Stimulated activated CD4-positive, alpha-beta T cell treated with anti-CD3 and anti-CD28 coated beads, TNF-alpha, amount 100 ng/mL, for 24 hours (primary cell): ENCODE data around the gene FCMR.
"Not testable (repeated sequence)": the region's sequence is repeated elsewhere in the genome, so short reads cannot be mapped to it uniquely, and the experiment has no call there.

Source experiments
- DNase-seq, 3 experiments: peaks; one replicate each; pipeline ENCODE4 v3.0.0-alpha.2; 2020; ENCODE audit warnings: low read depth in 3 of 3

FCMR gene

GRCh38 chr1:206949641-206950040 is 27.9 kb upstream of the FCMR start:
- DNase-seq: no peak

GRCh38 chr1:206949208-206949607 is 27.5 kb upstream of the FCMR start:
- DNase-seq: no peak

GRCh38 chr1:206947255-206947654 is 25.5 kb upstream of the FCMR start:
- no peak for DNase-seq

- DNase-seq: no peak
Observed at GRCh38 chr1:206946261-206946660, 24.5 kb upstream of the FCMR start, which contains the start of gene PIGR. Gene PIGR (minus strand): TSS chr1:206946466. CDS start chr1:206940531, 5,935 bp downstream.

GRCh38 chr1:206945779-206946178 is 24.0 kb upstream of the FCMR start:
- DNase-seq: no peak

GRCh38 chr1:206944703-206945102 is 23.0 kb upstream of the FCMR start:
- no peak for DNase-seq

GRCh38 chr1:206941766-206942418 is 20.2 kb upstream of the FCMR start:
- DNase-seq: no peak

- no peak for DNase-seq
Observed at GRCh38 chr1:206940588-206940936, 18.8 kb upstream of the FCMR start.

GRCh38 chr1:206939841-206940587 is 18.3 kb upstream of the FCMR start:
- DNase-seq: no peak

GRCh38 chr1:206939131-206939530 is 17.4 kb upstream of the FCMR start:
- DNase-seq: no peak

GRCh38 chr1:206937425-206937824 is 15.7 kb upstream of the FCMR start:
- no peak for DNase-seq

GRCh38 chr1:206935491-206936067 is 13.8 kb upstream of the FCMR start:
- peak in 1 of 3 experiments; percentile 57 for DNase-seq

- DNase-seq: peak in 2 of 3 experiments; percentile 60 to 74
Observed at GRCh38 chr1:206933333-206933945, 11.7 kb upstream of the FCMR start.

- DNase-seq: no peak
Observed at GRCh38 chr1:206932177-206932576, 10.4 kb upstream of the FCMR start.

GRCh38 chr1:206931709-206932108 is 10.0 kb upstream of the FCMR start:
- DNase-seq: no peak

- DNase-seq: peak in 1 of 3 experiments; percentile 54
Observed at GRCh38 chr1:206930210-206930798, 8.6 kb upstream of the FCMR start.

GRCh38 chr1:206929524-206929923 is 7.8 kb upstream of the FCMR start:
- DNase-seq: no peak

- DNase-seq: no peak
Observed at GRCh38 chr1:206926286-206926685, 4.5 kb upstream of the FCMR start.

GRCh38 chr1:206925106-206925736 is 3.5 kb upstream of the FCMR start:
- DNase-seq: peak in 1 of 3 experiments; percentile 56

GRCh38 chr1:206924592-206925105 is 2.9 kb upstream of the FCMR start:
- DNase-seq: no peak

GRCh38 chr1:206923961-206924557 is 2.3 kb upstream of the FCMR start:
- not testable (repeated sequence) for DNase-seq
